HG02938 (cell line): ENCODE results near the gene ARNT2.

Experiments used
- ATAC-seq: cut with Tn5 transposase; IDR thresholded peaks from one replicate; pipeline ENCODE4 v1.9.1; 2021; ENCODE audit warnings: mild to moderate bottlenecking, moderate library complexity; ENCODE audit not compliant: unreplicated experiment

The ARNT2 gene

GRCh38 chr15:80405970-80406369, 1.8 kb downstream of the ARNT2 start:
- ATAC-seq: no peak

- ATAC-seq: no peak
Measured at GRCh38 chr15:80411788-80412288, 7.7 kb downstream of the ARNT2 start.

DNA sequence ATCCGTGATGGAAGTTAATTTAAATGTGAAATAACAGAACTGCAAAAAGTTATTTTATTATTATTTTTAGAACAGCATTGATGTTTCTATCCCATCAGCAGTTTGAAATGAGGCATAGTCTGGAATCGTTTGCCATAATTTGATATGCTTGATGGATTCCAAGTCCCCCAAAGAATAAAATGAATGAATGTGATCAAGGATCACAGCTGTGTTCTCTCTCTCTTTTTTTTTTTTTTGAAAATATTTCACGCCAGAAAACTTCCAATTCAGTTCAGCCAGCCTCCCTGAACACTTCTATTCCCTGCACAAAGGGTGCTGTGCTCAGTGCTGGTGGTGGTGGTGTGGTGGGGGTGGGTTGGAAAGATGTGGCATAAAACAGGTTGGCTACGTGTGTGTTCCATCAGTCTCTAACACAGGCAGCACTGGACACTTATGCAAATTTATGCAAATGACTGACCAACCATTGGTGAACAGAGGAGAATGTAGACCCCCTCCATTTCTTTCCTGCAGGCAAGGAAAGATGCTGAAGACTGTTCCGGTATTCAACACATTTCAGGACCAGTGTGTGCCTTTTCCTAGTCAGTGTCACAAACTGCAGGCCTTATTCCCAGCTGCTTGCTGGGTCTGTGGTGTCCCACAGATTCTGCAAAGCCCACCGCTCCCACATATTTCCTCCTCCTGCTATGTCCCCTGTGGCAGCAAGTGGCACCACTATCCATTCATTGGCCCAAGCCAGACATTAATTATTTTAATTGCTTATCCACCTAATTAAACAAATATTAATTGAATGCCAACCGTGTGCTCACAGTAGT, 10.6 kb downstream of the ARNT2 start:
- no peak for ATAC-seq

DNA sequence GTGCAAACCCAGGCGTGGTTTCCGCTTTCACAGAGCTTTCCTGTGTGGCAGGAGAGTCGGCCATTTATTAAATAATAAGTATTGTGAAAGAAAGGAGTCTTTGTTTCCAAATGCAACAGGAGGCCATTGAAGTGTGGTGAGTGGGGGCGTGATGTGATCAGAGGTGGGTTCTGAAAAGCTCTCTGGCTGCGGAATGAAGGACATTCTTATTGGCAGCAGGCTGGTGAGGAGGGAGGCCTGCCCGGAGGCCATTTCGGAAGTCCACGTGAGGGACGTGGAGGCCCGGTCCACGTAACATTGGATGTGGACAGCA, 11.1 kb downstream of the ARNT2 start:
- ATAC-seq: no peak

DNA sequence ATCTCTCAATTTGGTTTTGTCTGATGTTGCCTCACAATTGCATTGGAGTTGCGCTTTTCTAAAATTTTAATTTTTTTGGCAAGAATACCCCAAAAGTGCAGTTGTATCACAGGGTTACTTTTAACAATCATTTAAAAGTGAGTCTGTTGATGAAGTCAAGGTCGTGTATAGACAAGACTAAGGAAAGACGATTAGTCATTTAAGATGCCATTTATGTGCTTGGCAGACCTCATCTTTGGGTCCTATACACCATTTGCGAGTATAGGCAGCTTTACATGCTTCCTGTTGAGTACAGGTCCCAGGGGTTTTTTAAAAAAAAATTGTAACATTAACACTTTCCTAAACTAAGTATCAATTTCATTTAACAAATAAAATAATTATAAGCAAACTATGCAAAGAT, 12.5 kb downstream of the ARNT2 start:
- no peak for ATAC-seq

DNA sequence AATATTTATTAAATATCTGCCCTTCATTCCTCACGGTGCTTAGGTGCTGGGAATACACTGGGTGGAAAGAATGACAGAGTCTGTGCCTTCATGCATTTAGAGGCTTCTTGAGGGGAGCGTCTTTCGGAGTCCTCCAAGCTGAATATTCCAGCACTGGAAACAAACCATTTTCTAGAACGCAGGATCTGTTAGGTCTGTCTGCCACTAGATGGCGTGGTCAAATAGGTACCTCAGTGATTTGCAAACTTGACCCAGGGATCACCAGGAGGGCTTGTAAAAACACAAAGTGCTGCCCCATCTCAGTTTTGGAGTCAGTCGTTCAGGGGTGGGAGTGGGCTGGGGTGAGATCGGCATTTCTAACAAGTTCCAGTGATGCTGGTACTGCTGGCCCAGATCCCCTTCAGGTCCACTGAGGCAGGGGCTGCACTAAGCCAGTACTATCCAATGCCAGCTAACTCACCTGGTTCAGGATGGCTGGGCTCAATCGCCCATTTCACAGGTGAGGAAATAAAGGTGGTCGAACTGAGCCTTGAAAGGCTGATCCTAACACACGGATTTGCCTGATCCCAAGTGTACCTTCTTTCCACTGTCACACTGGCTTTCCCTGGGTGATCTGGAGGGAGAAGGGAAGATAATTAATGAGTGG, 14.8 kb downstream of the ARNT2 start:
- ATAC-seq: no peak

DNA sequence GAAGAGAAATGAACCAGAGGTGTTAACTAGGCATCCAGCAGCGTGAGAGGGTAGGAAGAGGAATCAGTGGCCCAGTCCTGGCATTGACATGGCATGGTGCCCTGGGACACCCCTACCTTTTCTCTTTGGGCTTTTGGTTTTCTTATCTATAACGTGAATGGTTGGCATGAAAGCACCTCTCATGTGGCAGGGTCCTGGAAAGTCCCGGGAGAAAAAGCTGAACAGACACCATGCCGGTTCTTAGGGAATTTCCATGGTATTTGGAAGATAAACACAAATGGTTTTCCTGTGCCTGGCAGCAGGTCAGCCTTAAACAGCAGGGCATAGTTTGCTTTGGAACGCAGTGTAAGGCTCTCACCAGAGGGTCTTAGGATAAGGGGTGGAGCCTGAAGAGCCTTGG, 15.4 kb downstream of the ARNT2 start:
- no peak for ATAC-seq

DNA sequence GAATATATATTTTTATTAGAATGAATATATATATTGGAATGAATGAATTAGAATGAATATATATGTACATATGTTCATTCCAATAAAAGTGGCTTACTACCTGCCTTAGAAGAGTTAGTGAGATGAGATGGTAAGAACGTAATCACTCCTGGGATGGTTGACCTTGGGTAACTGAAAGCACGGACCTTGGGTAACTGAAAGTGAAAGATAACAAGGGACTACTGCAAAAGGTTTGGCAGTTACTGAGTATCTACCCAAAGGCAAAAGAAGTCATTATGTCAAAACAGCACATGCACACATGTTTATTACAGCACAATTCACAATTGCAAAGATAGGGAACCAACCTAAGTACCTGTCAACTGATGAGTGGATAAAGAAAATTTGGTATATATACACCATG, 16.5 kb downstream of the ARNT2 start:
- ATAC-seq: no peak

- no peak for ATAC-seq
Measured at GRCh38 chr15:80423215-80423614, 19.0 kb downstream of the ARNT2 start.

DNA sequence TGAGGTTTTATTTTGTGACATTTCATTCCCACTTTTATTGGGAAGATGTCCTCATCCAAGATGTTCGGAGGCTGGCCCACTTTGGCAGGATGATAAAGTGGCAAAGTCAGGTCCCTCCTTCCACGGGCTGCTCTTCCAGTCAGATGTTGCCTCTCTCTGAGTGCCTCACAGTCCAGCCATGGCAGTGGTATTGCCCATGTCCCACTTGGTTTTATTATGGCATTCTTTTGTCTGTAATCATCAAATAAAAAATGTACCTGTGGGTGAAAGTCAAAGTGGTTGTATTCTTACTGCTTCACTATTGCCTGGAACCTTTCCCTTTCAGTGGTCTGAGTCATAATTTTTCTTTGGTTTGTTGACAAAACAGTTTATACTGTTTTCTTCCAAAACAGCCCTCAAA, 20.2 kb downstream of the ARNT2 start:
- ATAC-seq: no peak

- no peak for ATAC-seq
Measured at GRCh38 chr15:80426316-80426715, 22.1 kb downstream of the ARNT2 start.

DNA sequence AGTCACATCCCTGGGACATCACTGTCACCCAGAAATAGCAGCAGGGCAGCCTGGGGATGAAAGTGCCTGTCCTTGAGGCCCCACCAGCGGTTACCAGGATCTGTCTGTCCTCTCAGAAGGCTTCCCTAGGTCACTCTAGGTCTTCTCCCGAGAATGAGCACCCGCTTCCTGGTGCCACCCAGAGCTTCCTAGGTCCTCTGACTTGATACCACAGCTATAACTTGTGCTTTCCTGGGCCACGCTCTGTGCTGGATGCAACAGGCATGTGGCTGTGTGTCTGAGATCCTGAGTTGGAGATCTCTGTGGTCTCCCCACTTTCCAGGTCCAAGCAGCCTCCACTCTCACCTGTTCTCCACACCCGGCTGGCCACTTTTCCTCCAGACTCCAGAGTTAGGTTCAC, 25.8 kb downstream of the ARNT2 start:
- ATAC-seq: no peak

DNA sequence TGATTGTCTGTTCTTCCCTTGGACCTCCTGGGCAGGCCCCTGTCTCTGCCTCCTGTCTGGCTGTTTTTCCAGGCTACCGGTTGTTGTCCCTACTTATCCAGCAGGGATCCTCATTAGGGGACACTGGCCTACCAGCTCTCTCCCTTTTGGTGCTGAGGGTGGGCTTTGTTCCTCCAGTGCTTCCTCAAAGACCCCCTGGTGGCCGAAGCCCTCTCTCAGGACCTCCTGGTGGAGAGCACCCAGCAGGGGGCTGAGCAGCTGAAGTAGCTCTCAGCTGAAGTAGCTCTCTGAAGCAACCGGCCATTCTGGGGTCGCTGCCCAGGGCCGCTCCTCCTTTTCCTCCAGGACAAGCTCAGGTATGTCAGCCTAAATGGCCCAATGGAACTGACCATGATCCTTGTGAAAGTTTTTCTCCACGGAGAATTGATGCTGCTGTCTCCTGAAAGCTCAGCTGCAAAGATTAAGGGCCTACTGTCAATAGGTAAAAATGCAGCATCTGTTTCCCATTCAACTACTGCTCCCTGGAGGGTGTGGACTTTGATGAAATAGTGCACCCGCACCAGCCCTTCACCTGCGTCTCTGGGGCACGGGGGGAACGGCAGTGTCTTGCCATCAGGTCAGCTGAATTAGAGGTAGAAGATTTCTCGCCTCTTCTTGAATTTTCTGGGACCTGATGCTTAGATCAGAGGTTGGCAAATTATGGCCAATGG, 27.6 kb downstream of the ARNT2 start:
- ATAC-seq: no peak

- ATAC-seq: no peak
Measured at GRCh38 chr15:80432345-80432702, 28.1 kb downstream of the ARNT2 start.

- no peak for ATAC-seq
Measured at GRCh38 chr15:80433836-80434235, 29.7 kb downstream of the ARNT2 start.

DNA sequence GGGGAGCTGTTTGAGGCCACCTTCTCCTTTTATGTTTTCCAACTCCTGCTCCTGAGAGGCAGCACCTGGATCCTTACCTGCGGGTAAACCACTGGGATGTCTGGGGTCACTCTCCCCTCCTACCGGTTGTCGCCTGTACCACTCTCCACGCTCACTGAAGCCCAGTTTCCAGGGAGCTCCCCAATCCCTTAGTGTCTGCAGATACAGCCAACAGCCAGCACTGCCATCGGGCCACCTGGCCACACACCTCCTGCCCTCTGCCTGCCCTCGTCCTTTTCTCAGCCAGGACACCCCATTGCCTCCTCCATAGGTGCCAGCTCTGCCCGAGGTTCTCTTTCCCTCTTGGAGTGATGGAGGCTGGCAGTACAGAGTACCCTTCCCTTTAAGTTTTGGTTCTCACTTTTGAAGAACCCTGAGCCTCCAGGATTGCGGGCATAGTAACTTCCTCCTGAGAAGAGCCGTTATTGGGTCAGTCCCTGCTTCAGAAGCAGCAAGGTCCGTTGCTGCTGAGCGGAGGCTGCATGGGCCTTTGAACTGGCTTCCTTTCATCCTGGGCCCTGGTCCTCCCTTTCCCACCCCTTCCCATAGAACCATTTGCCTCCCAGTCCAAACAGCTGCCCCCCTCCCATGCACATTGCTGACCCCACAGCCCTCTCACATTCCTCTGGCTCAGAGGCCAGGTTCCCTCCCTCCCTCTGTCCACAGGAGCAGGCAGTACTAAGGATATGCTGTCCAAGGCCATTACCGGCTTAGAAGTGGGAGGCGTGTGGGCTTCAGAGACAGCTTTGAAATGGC, 30.9 kb downstream of the ARNT2 start:
- ATAC-seq: no peak

DNA sequence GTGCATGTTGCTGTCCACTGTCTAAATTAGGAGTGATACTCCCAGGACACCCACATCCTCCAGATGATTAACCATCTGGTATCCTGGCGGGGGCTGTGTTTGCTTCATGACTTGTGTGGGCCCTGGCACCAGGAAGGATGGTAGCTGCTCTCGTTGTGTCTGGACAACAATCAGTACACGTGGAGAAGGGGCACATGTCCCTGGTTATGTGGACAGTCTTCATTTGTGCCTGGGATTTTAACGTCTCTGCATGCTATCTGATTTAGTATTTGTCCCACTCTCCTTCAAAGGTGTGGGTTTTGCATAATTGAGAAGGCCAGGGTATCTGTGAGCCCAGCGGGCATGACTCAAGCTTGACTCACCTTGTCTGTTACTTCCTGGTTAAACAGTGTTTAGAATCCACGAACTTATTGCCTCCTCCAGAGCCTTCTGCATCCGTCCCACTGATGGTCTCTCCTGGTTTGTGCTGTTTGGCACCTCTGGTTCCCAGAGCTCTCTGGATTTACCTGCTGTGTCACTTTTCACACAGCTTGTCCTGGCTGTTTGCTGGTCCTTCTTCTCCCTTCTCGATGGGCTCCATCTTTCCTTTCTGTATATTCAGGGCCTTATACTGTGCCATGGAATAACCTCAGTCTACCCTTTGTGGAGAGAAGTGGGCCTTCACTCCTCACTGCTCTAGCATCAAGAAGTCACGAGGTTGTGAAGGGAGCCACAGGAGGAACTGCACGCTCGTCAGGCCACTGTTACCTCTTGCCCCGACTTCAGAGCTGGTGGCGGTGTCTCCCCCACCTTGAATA, 32.5 kb downstream of the ARNT2 start:
- ATAC-seq: no peak

GRCh38 chr15:80437334-80437891, 33.2 kb downstream of the ARNT2 start:
- ATAC-seq: no peak

DNA sequence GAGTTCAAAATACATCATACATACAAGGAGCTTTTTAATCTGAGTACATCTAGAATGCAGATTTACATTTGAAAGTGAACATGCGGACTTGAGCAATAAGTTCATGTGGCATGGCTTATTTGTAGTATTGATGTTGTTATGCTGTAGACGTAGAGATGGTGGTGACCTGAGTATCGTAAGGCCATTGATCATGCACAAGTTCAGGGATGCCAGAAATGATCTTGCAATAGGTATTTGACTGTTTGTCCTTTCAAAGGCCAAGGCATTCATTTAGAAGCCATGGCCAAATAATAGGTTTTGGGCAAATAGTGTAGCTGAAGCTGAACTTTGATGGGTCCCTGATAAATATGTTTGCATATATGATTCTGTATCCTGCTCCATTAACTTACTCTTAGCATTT, 35.0 kb downstream of the ARNT2 start:
- ATAC-seq: no peak

GRCh38 chr15:80440024-80440423, 35.8 kb downstream of the ARNT2 start:
- no peak for ATAC-seq
